PC-3 (cell line): ENCODE measurements around the gene TNFRSF1B. TPM values are rescaled to one million over a fixed set of nuclear protein-coding genes. Genes with fewer than 3 reads are reported as not detected.

ENCODE experiments used
- ATAC-seq: fragments of 200-7000 bp; cut with Tn5 transposase; 2 replicates; pipeline ENCODE4 v1.9.1; 2020; ENCODE audit warnings: mild to moderate bottlenecking, moderate library complexity
- BruUV-seq: library from RNA; stranded (reverse); fragments of 400-500 nt; replicated peaks from 2 replicates; lab custom pipeline; 2021; lab: Mats Ljungman, UMichigan
- CTCF ChIA-PET: fragments of 300-600 bp; sonication (Branson Sonifier 250); formaldehyde crosslinking; loops from one replicate; lab custom pipeline; 2022; ENCODE audit warnings: antibody characterized with exemption; lab: Charles Lee
- POLR2A ChIA-PET: fragments of 300-600 bp; sonication (Branson Sonifier 250); formaldehyde crosslinking; loops from one replicate; lab custom pipeline; 2022; ENCODE audit warnings: antibody characterized with exemption; ENCODE audit not compliant: unreplicated experiment; lab: Charles Lee
- DNase-seq: peaks from one replicate; pipeline ENCODE4 v3.0.0-alpha.2; 2015
- H2AFZ ChIP-seq: fragments of 300-600 bp; sonication (generic); 2 replicates; pipeline ENCODE4 v1.6.0; 2016; ENCODE audit warnings: antibody characterized with exemption, low read length
- H3F3A ChIP-seq: fragments of 300-600 bp; sonication (generic); one replicate; pipeline ENCODE4 v1.6.0; 2017; ENCODE audit warnings: antibody characterized with exemption, low read length, control low read depth, mild to moderate bottlenecking; ENCODE audit not compliant: unreplicated experiment
- H3K27ac ChIP-seq: fragments of 300-600 bp; sonication (generic); 2 replicates; pipeline ENCODE4 v1.5.1; 2016; ENCODE audit warnings: mild to moderate bottlenecking, low read length
- H3K27me3 ChIP-seq: fragments of 300-600 bp; sonication (generic); 2 replicates; pipeline ENCODE4 v1.6.1; 2016; ENCODE audit warnings: low read length, mixed read lengths
- H3K36me3 ChIP-seq: fragments of 300-600 bp; sonication (generic); 2 replicates; pipeline ENCODE4 v1.6.1; 2016; ENCODE audit warnings: low read depth, mixed run types, low read length, mixed read lengths
- H3K4me1 ChIP-seq: fragments of 300-600 bp; sonication (generic); 2 replicates; pipeline ENCODE4 v1.5.1; 2016; ENCODE audit warnings: low read length; ENCODE audit not compliant: insufficient read depth
- H3K4me2 ChIP-seq: fragments of 300-600 bp; sonication (generic); 2 replicates; pipeline ENCODE4 v1.6.0; 2016; ENCODE audit warnings: low read length
- H3K4me3 ChIP-seq: fragments of 300-600 bp; sonication (generic); 2 replicates; pipeline ENCODE4 v1.5.1; 2016; ENCODE audit warnings: mild to moderate bottlenecking, low read length, mixed read lengths
- H3K79me2 ChIP-seq: fragments of 300-600 bp; sonication (generic); 2 replicates; pipeline ENCODE4 v1.6.1; 2017; ENCODE audit warnings: low read length, mixed read lengths
- H3K9ac ChIP-seq: fragments of 300-600 bp; sonication (generic); 2 replicates; pipeline ENCODE4 v1.6.0; 2016; ENCODE audit warnings: mild to moderate bottlenecking, low read length
- H3K9me2 ChIP-seq: fragments of 300-600 bp; sonication (generic); replicated peaks from 2 replicates; pipeline ENCODE4 v1.6.1; 2016; ENCODE audit warnings: mixed run types, low read length, mixed read lengths
- H3K9me3 ChIP-seq: fragments of 300-600 bp; sonication (generic); 2 replicates; pipeline ENCODE4 v1.6.1; 2016; ENCODE audit warnings: low read length, mixed read lengths
- H4K20me1 ChIP-seq: fragments of 300-600 bp; sonication (generic); 2 replicates; pipeline ENCODE4 v1.6.1; 2016; ENCODE audit warnings: low read length, mixed read lengths
- CTCF ChIP-seq: fragments of 300-600 bp; sonication (generic); conservative IDR thresholded peaks from 2 replicates; pipeline ENCODE4 v1.5.1; 2017; ENCODE audit warnings: antibody characterized with exemption, low read depth, mild to moderate bottlenecking, low read length
- EZH2 ChIP-seq: fragments of 300-600 bp; sonication (generic); IDR thresholded peaks from one replicate; pipeline ENCODE4 v1.6.1; 2017; ENCODE audit warnings: antibody characterized with exemption, mild to moderate bottlenecking, low read length; ENCODE audit not compliant: unreplicated experiment
- EZH2phosphoT487 ChIP-seq: fragments of 300-600 bp; sonication (generic); IDR thresholded peaks from 2 replicates; pipeline ENCODE4 v1.6.1; 2018; ENCODE audit warnings: mild to moderate bottlenecking, antibody characterized with exemption, low read length, borderline replicate concordance
- intact Hi-C: fragments of 100-400 bp; cut with micrococcal nuclease; formaldehyde crosslinking; loops from 2 replicates; pipeline ENCODE4 v1.9.0; 2023
- total RNA-seq: library from RNA; depleted of rRNA; stranded (reverse); fragments of >200 nt; gene quantifications from 2 replicates; pipeline ENCODE4 v1.2.3, GENCODE V29; 2014

TNFRSF1B gene
- total RNA-seq, 1 experiment from 2014 or later, result 1.3 TPM

GRCh38 chr1:12196641-12197482 is 30.1 kb downstream of the TNFRSF1B start:
- ATAC-seq (no peak), DNase-seq (no peak)
- no peaks in the 10 kb centered on the region for H3K36me3 ChIP-seq
- H3F3A ChIP-seq, result no peaks in the 10 kb centered on the region
- no peak overlapping the region for H3K9ac ChIP-seq
- H3K4me3 ChIP-seq, result no peak overlapping the region
- H3K4me1 ChIP-seq, result no peaks in the 10 kb centered on the region
- H3K79me2 ChIP-seq, result no peaks in the 10 kb centered on the region
- H3K4me2 ChIP-seq, result no peak overlapping the region
- CTCF ChIA-PET, result interaction anchor here (1.6 kb wide), 1 partner anchor 72 kb away, joined by 5 read pairs; no protein-coding TSS in a partner anchor
- H4K20me1 ChIP-seq, result no peaks in the 10 kb centered on the region
- 0 out of 2 replicates have a peak, but pooled peaks have one; percentile 22 for TF ChIP-seq CTCF
- no peak for TF ChIP-seq EZH2phosphoT487
- no peaks in the 10 kb centered on the region for H3K9me2 ChIP-seq
- no peaks in the 10 kb centered on the region for H3K27me3 ChIP-seq
- H2AFZ ChIP-seq, result no peak overlapping the region
- no peaks in the 10 kb centered on the region for H3K9me3 ChIP-seq
- POLR2A ChIA-PET, result no interaction called here
- intact Hi-C loops, result no loop called here
- H3K27ac ChIP-seq, result no peak overlapping the region
- no TSS peak for BruUV-seq

- intact Hi-C loops, result no loop called here
- Histone ChIP-seq H3K79me2 (no peaks in the 10 kb centered on the region), H3K36me3 (no peaks in the 10 kb centered on the region), H3K4me2 (no peak overlapping the region), H3K9me3 (no peaks in the 10 kb centered on the region), H3K27ac (no peak overlapping the region), H3F3A (no peaks in the 10 kb centered on the region), H2AFZ (no peak overlapping the region), H3K4me1 (no peaks in the 10 kb centered on the region), H3K9ac (no peak overlapping the region), H3K9me2 (no peaks in the 10 kb centered on the region), H3K27me3 (no peaks in the 10 kb centered on the region), H4K20me1 (no peaks in the 10 kb centered on the region), H3K4me3 (no peak overlapping the region)
- no peak for TF ChIP-seq EZH2phosphoT487
- no TSS peak for BruUV-seq
- ChIA-PET CTCF (interaction anchor here (0.6 to 1.6 kb wide), 2 partner anchors 37 to 73 kb away, joined by 5 to 6 read pairs; no protein-coding TSS in a partner anchor), POLR2A (no interaction called here)
- DNase-seq, result no peak
- ATAC-seq, result no peak
Measured at GRCh38 chr1:12197483-12197880, 30.7 kb downstream of the TNFRSF1B start.

- TF ChIP-seq EZH2 (no peak), EZH2phosphoT487 (no peak), CTCF (no peak)
- Histone ChIP-seq H4K20me1 (no peaks in the 10 kb centered on the region), H3K4me2 (no peak overlapping the region), H3K9me3 (no peaks in the 10 kb centered on the region), H3K27ac (no peak overlapping the region), H3K9ac (no peak overlapping the region), H3K79me2 (no peaks in the 10 kb centered on the region), H3K36me3 (no peaks in the 10 kb centered on the region), H3F3A (no peaks in the 10 kb centered on the region), H2AFZ (no peak overlapping the region), H3K4me3 (no peak overlapping the region), H3K4me1 (no peaks in the 10 kb centered on the region), H3K9me2 (no peaks in the 10 kb centered on the region), H3K27me3 (no peaks in the 10 kb centered on the region)
- intact Hi-C loops, result no loop called here
- DNase-seq (no peak), ATAC-seq (no peak)
- CTCF ChIA-PET, result interaction anchor here (1.5 kb wide), 1 partner anchor 76 kb away, joined by 6 read pairs; no protein-coding TSS in a partner anchor
- BruUV-seq, result no TSS peak
- POLR2A ChIA-PET, result no interaction called here
Measured at GRCh38 chr1:12200208-12200607, 33.4 kb downstream of the TNFRSF1B start.
